A673 (cell line): ENCODE measurements around the gene KCNG2.

Experiments
- EZH2 ChIP-seq: fragments of 200-600 bp; sonication (generic); IDR thresholded peaks from 2 replicates; pipeline ENCODE4 v1.6.1; 2017; ENCODE audit warnings: borderline replicate concordance, low read depth, mild to moderate bottlenecking, mixed read lengths, antibody characterized with exemption, low read length; ENCODE audit not compliant: poor library complexity, severe bottlenecking
- TF ChIP-seq, protein P1 (sequence below): fragments of 300-800, 200-600 bp; sonication (generic); conservative IDR thresholded peaks from 2 replicates; pipeline ENCODE4 v1.5.1; 2017; ENCODE audit warnings: low read depth, mild to moderate bottlenecking, antibody characterized with exemption, low read length, moderate library complexity, mixed read lengths

DNA sequence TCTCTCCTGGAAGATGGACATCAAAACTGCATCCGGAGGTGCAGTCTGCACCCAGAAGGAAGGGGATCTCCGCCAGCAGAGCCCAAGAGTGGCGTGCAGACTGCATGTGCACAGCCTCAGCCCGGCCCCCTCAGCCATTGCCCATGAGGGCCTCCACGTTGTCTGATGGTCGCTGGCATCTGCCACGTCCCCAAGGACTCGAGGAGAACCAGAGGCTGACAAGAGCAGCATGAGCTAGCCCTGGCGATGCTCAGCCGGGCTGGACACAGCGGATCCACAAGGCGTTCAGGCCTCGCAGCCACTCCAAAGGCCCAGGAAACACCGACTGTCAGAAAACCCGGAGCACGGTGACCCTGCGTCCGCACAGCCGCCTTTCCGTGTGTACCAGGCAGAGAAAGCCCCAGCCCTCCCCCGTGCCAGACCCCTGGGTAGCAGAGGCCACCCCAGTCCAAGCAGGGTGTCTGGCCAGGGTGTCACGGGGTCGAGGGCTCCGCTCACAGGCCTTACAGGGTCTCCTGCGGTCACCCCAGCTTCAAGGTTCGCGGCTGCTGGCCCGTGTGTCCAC, 105.4 kb downstream of the KCNG2 start:
- TF ChIP-seq, protein P1, sequence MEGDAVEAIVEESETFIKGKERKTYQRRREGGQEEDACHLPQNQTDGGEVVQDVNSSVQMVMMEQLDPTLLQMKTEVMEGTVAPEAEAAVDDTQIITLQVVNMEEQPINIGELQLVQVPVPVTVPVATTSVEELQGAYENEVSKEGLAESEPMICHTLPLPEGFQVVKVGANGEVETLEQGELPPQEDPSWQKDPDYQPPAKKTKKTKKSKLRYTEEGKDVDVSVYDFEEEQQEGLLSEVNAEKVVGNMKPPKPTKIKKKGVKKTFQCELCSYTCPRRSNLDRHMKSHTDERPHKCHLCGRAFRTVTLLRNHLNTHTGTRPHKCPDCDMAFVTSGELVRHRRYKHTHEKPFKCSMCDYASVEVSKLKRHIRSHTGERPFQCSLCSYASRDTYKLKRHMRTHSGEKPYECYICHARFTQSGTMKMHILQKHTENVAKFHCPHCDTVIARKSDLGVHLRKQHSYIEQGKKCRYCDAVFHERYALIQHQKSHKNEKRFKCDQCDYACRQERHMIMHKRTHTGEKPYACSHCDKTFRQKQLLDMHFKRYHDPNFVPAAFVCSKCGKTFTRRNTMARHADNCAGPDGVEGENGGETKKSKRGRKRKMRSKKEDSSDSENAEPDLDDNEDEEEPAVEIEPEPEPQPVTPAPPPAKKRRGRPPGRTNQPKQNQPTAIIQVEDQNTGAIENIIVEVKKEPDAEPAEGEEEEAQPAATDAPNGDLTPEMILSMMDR: no peak
- no peak for TF ChIP-seq EZH2
